ENCODE measurements around the gene ETF1. TPM values are rescaled to one million over a fixed set of nuclear protein-coding genes. Genes with fewer than 3 reads are reported as not detected.

ETF1 gene
- total and polyA plus RNA-seq, 2 donors (not counting 1 experiment from before 2014, with no cell fraction given), result 10.2 to 50.5 TPM

GRCh38 chr5:138575194-138576015 lies 32.4 kb upstream of the ETF1 start, which contains the start of gene HSPA9:
TSS of gene HSPA9 (minus strand) at chr5:138575401. CDS start at chr5:138575318, 83 bp downstream.
- CTCF ChIA-PET, result interaction anchor here (1.2 to 2.7 kb wide), 5 partner anchors 27 to 223 kb away, joined by 3 to 23 read pairs (median 5); partner anchors contain the start of genes ETF1 and KDM3B
- H3K4me2 ChIP-seq (replicated peaks; ENCODE audit: low read depth, low read length, poor library complexity, severe bottlenecking), result peak within 1 kb of the TSS; percentile 80

More at GRCh38 chr5:138575194-138576015, 32.4 kb upstream of the ETF1 start, which contains the start of gene HSPA9:
- Histone ChIP-seq H3K27me3 (replicated peaks in 1 of 4; ENCODE audit: control extremely low read depth in 1 of 4, control insufficient read depth in 3 of 4, insufficient read depth in 4 of 4, low read length in 3 of 4) (no peaks in the 10 kb centered on the region), H3K36me3 (replicated peaks in 1 of 2; ENCODE audit: control extremely low read depth in 1 of 2, control insufficient read depth in 1 of 2, extremely low read depth in 1 of 2, insufficient read depth in 2 of 2, low read length in 1 of 2) (peaks cover 0 to 28% of the 10 kb centered on the region in 2 experiments), H3K27ac (ENCODE audit: low read length in 2 of 2) (peak within 1 kb of the TSS; percentile 99 to 100), H3K9ac (ENCODE audit: low read length) (peak within 1 kb of the TSS; percentile 97), H3K4me1 (ENCODE audit: control insufficient read depth in 2 of 2, insufficient read depth in 2 of 2, low read length in 2 of 2) (peaks cover 16% of the 10 kb centered on the region in 2 donors), H4K20me1 (ENCODE audit: control insufficient read depth, insufficient read depth, low read length, poor library complexity, severe bottlenecking) (peaks cover 22% of the 10 kb centered on the region), H3K79me2 (ENCODE audit: control insufficient read depth, insufficient read depth, low read length) (peaks cover 42% of the 10 kb centered on the region), H3K9me3 (ENCODE audit: control extremely low read depth in 1 of 3, control insufficient read depth in 2 of 3, insufficient read depth in 1 of 3, low read length in 2 of 3) (no peaks in the 10 kb centered on the region), H2AFZ (ENCODE audit: insufficient read depth, low read depth, low read length, poor library complexity, severe bottlenecking) (peak within 1 kb of the TSS; percentile 85), H3K4me3 (ENCODE audit: control extremely low read depth in 1 of 5, extremely low read depth in 1 of 5, insufficient read depth in 1 of 5, low read depth in 2 of 5, low read length in 4 of 5) (peak within 1 kb of the TSS; percentile 80 to 98 (median 96))
- Mint-ChIP-seq H3K27me3 (no peaks in the 10 kb centered on the region), H3K4me1 (peaks cover 30% of the 10 kb centered on the region), H3K27ac (peak within 1 kb of the TSS; percentile 100), H3K9me3 (ENCODE audit: insufficient read depth) (no peaks in the 10 kb centered on the region), H3K4me3 (peak within 1 kb of the TSS; percentile 96)
- no peak for TF ChIP-seq CTCF (IDR thresholded peaks at IDR 0.05)
- TF ChIP-seq EZH2 (IDR thresholded peaks at IDR 0.05; ENCODE audit: borderline replicate concordance, insufficient read depth, low read depth, low read length, poor library complexity, severe bottlenecking), result no peak
- POLR2A ChIA-PET, result interaction anchor here (0.6 to 2.0 kb wide), 15 partner anchors 20 to 1827 kb away, joined by 3 to 32 read pairs (median 4); partner anchors contain the start of genes CDC23, EGR1, ETF1 and FAM53C
- ATAC-seq (ENCODE audit: low read depth), result peak; percentile 85
- under 1% methylated on average over 73 of the region's 73 CpGs for WGBS (ENCODE audit: insufficient coverage)
- intact Hi-C loops (cut with micrococcal nuclease), result loop anchor here (1.0 to 10.0 kb wide), 10 partner anchors 32 to 821 kb away; partner anchors contain the start of genes CDC23, CDC25C, CTNNA1 and EGR1
- DNase-seq, result peak; percentile 100

Measured in B cell (primary cell).